HG03378 (cell line): ENCODE measurements around the gene DLGAP1.
A peak's percentile ranks its signal among the peaks of the same experiment; 100 is the strongest.

ENCODE experiments used
- ATAC-seq: cut with Tn5 transposase; IDR thresholded peaks from one replicate; pipeline ENCODE4 v1.9.1; 2021; ENCODE audit warnings: mild to moderate bottlenecking, moderate library complexity; ENCODE audit not compliant: unreplicated experiment

DLGAP1 gene

GRCh38 chr18:3528231-3528630 lies 926.9 kb downstream of the DLGAP1 start:
- no peak for ATAC-seq

GRCh38 chr18:3526421-3527354 lies 928.4 kb downstream of the DLGAP1 start:
- peak; percentile 53 for ATAC-seq

GRCh38 chr18:3525870-3526420 lies 929.2 kb downstream of the DLGAP1 start:
- peak; percentile 89 for ATAC-seq

- no peak for ATAC-seq
Observed at GRCh38 chr18:3524706-3525105, 930.4 kb downstream of the DLGAP1 start.

GRCh38 chr18:3520230-3521085 lies 934.6 kb downstream of the DLGAP1 start:
- ATAC-seq = no peak

GRCh38 chr18:3514312-3515216 lies 940.5 kb downstream of the DLGAP1 start:
- no peak for ATAC-seq

GRCh38 chr18:3513481-3513880 lies 941.6 kb downstream of the DLGAP1 start:
- ATAC-seq = peak; percentile 73

- ATAC-seq = peak; percentile 63
Observed at GRCh38 chr18:3511980-3512379, 943.1 kb downstream of the DLGAP1 start.

GRCh38 chr18:3510896-3511295 lies 944.2 kb downstream of the DLGAP1 start:
- ATAC-seq = no peak

GRCh38 chr18:3510024-3510423 lies 945.1 kb downstream of the DLGAP1 start:
- no peak for ATAC-seq

GRCh38 chr18:3508576-3509549 lies 946.2 kb downstream of the DLGAP1 start:
- no peak for ATAC-seq

- ATAC-seq = no peak
Observed at GRCh38 chr18:3504637-3505036, 950.5 kb downstream of the DLGAP1 start.

GRCh38 chr18:3502650-3503049 lies 952.5 kb downstream of the DLGAP1 start:
- ATAC-seq = no peak

- no peak for ATAC-seq
Observed at GRCh38 chr18:3500016-3500415, 955.1 kb downstream of the DLGAP1 start.

GRCh38 chr18:3499501-3499900 lies 955.6 kb downstream of the DLGAP1 start:
- no peak for ATAC-seq

GRCh38 chr18:3498698-3499471 lies 956.2 kb downstream of the DLGAP1 start:
- no peak for ATAC-seq

GRCh38 chr18:3495691-3496430 lies 959.2 kb downstream of the DLGAP1 start:
- ATAC-seq = no peak

- no peak for ATAC-seq
Observed at GRCh38 chr18:3494569-3494968, 960.5 kb downstream of the DLGAP1 start.
